ENCODE data around the gene SYTL1.

The SYTL1 gene

GRCh38 chr1:27341525-27342252 is at the start of gene SYTL1:
SYTL1 (plus strand) TSS chr1:27342022; CDS start chr1:27345335, 3,313 bp downstream.
- TF ChIP-seq EZH2 (optimal IDR thresholded peaks at IDR 0.05; ENCODE audit: low read depth, low read length): no peak
- no peak for TF ChIP-seq EZH2phosphoT487 (IDR thresholded peaks at IDR 0.05; ENCODE audit: low read length)
- no peak for TF ChIP-seq CTCF (IDR thresholded peaks at IDR 0.05; ENCODE audit: low read length)
- H3K9me2 ChIP-seq (replicated peaks; ENCODE audit: insufficient read depth, low read length): no peaks in the 10 kb centered on the region
- H3F3A ChIP-seq (ENCODE audit: insufficient read depth, low read length): no peaks in the 10 kb centered on the region
- DNase-seq: peak; percentile 66
- H3K4me1 ChIP-seq (ENCODE audit: low read length): peaks cover 13% of the 10 kb centered on the region
- peak within 1 kb of the TSS; percentile 58; the same call in 1 of the 2 replicates for H3K9ac ChIP-seq (ENCODE audit: low read length)
- no peaks in the 10 kb centered on the region for H3K27me3 ChIP-seq (replicated peaks; ENCODE audit: insufficient read depth, low read length)
- no peaks in the 10 kb centered on the region for H3K79me2 ChIP-seq (ENCODE audit: low read length)
- no peaks in the 10 kb centered on the region for H4K20me1 ChIP-seq (ENCODE audit: insufficient read depth, low read length)
- no peaks in the 10 kb centered on the region for H3K36me3 ChIP-seq (replicated peaks; ENCODE audit: insufficient read depth, low read length)
- H3K9me3 ChIP-seq (replicated peaks; ENCODE audit: insufficient read depth, low read length): no peaks in the 10 kb centered on the region
- H3K4me2 ChIP-seq (ENCODE audit: low read depth, low read length): peak within 1 kb of the TSS; percentile 99
- H3K4me3 ChIP-seq (ENCODE audit: low read length): peak within 1 kb of the TSS; percentile 82
- peak within 1 kb of the TSS; percentile 97 for H2AFZ ChIP-seq (ENCODE audit: low read length)
- no peak within 1 kb of the TSS for H3K27ac ChIP-seq (ENCODE audit: low read length)

GRCh38 chr1:27292106-27292505 is 49.7 kb upstream of the SYTL1 start:
- H3K9ac ChIP-seq (ENCODE audit: low read length): no peak overlapping the region
- H3K79me2 ChIP-seq (ENCODE audit: low read length): no peaks in the 10 kb centered on the region
- no peak overlapping the region for H2AFZ ChIP-seq (ENCODE audit: low read length)
- no peaks in the 10 kb centered on the region for H3K9me2 ChIP-seq (replicated peaks; ENCODE audit: insufficient read depth, low read length)
- no peaks in the 10 kb centered on the region for H3K9me3 ChIP-seq (replicated peaks; ENCODE audit: insufficient read depth, low read length)
- H3K36me3 ChIP-seq (replicated peaks; ENCODE audit: insufficient read depth, low read length): no peaks in the 10 kb centered on the region
- no peak overlapping the region for H3K4me2 ChIP-seq (ENCODE audit: low read depth, low read length)
- H3K27ac ChIP-seq (ENCODE audit: low read length): no peak overlapping the region
- H3K4me3 ChIP-seq (ENCODE audit: low read length): no peak overlapping the region
- no peak for TF ChIP-seq EZH2phosphoT487 (IDR thresholded peaks at IDR 0.05; ENCODE audit: low read length)
- TF ChIP-seq EZH2 (optimal IDR thresholded peaks at IDR 0.05; ENCODE audit: low read depth, low read length): no peak
- no peak for TF ChIP-seq CTCF (IDR thresholded peaks at IDR 0.05; ENCODE audit: low read length)
- no peaks in the 10 kb centered on the region for H3K27me3 ChIP-seq (replicated peaks; ENCODE audit: insufficient read depth, low read length)
- H3F3A ChIP-seq (ENCODE audit: insufficient read depth, low read length): no peaks in the 10 kb centered on the region
- H3K4me1 ChIP-seq (ENCODE audit: low read length): no peaks in the 10 kb centered on the region
- DNase-seq: no peak
- H4K20me1 ChIP-seq (ENCODE audit: insufficient read depth, low read length): no peaks in the 10 kb centered on the region

- Histone ChIP-seq H3K27me3 (replicated peaks; ENCODE audit: insufficient read depth, low read length) (no peaks in the 10 kb centered on the region), H3K27ac (ENCODE audit: low read length) (no peak overlapping the region), H3K4me3 (ENCODE audit: low read length) (no peak overlapping the region), H3K4me2 (ENCODE audit: low read depth, low read length) (no peak overlapping the region), H3F3A (ENCODE audit: insufficient read depth, low read length) (no peaks in the 10 kb centered on the region), H3K4me1 (ENCODE audit: low read length) (no peaks in the 10 kb centered on the region), H3K9me2 (replicated peaks; ENCODE audit: insufficient read depth, low read length) (no peaks in the 10 kb centered on the region), H2AFZ (ENCODE audit: low read length) (no peak overlapping the region), H3K9ac (ENCODE audit: low read length) (no peak overlapping the region), H3K36me3 (replicated peaks; ENCODE audit: insufficient read depth, low read length) (no peaks in the 10 kb centered on the region), H3K9me3 (replicated peaks; ENCODE audit: insufficient read depth, low read length) (no peaks in the 10 kb centered on the region), H4K20me1 (ENCODE audit: insufficient read depth, low read length) (no peaks in the 10 kb centered on the region), H3K79me2 (ENCODE audit: low read length) (no peaks in the 10 kb centered on the region)
- TF ChIP-seq EZH2 (optimal IDR thresholded peaks at IDR 0.05; ENCODE audit: low read depth, low read length) (no peak), EZH2phosphoT487 (IDR thresholded peaks at IDR 0.05; ENCODE audit: low read length) (no peak), CTCF (IDR thresholded peaks at IDR 0.05; ENCODE audit: low read length) (no peak)
- DNase-seq: no peak
Measured at GRCh38 chr1:27293915-27294314, 47.9 kb upstream of the SYTL1 start.

All from MM.1S (cell line).